ENCODE results near the gene ZNF25. TPM values are rescaled to one million over a fixed set of nuclear protein-coding genes. Genes with fewer than 3 reads are reported as not detected.

The ZNF25 gene
- total and polyA plus RNA-seq, 9 of the 15 experiments (the other 6 are each of a cell fraction or from before 2014, with no cell fraction given): 0.62 to 2.3 (median 1.6) TPM

- no peak for TF ChIP-seq RAD51 (IDR thresholded peaks at IDR 0.05; ENCODE audit: borderline replicate concordance, low read depth)
- TF ChIP-seq KDM2B (CRISPR knock-in tag; IDR thresholded peaks at IDR 0.05): 0 out of 2 replicates have a peak, but pooled peaks have one; percentile 29
- TF ChIP-seq ZNF518B (CRISPR knock-in tag; IDR thresholded peaks at IDR 0.05): no peak
- TF ChIP-seq JUND (IDR thresholded peaks at IDR 0.05; ENCODE audit: borderline replicate concordance, low read depth, low read length): peak; percentile 89
- peak; percentile 84; the same call in 1 of the 3 replicates for TF ChIP-seq JUND (tag; IDR thresholded peaks at IDR 0.05; ENCODE audit: borderline replicate concordance, low read depth, low read length)
- peak; percentile 84 for TF ChIP-seq SUPT5H (IDR thresholded peaks at IDR 0.05)
- TF ChIP-seq EWSR1 (IDR thresholded peaks at IDR 0.05; ENCODE audit: borderline replicate concordance, low read depth, partially characterized antibody): no peak
- TF ChIP-seq KLF13 (tag; IDR thresholded peaks at IDR 0.05; ENCODE audit: borderline replicate concordance, low read depth): no peak
- no peak for TF ChIP-seq ETS2 (tag; IDR thresholded peaks at IDR 0.05; ENCODE audit: borderline replicate concordance, poor library complexity, severe bottlenecking)
- no peak for TF ChIP-seq BDP1 (IDR thresholded peaks at IDR 0.05; ENCODE audit: insufficient read depth, insufficient read length)
- no peak for TF ChIP-seq NFRKB (IDR thresholded peaks at IDR 0.05; ENCODE audit: low read depth)
- TF ChIP-seq ATF7 (IDR thresholded peaks at IDR 0.05): peak; percentile 97
- no peak for TF ChIP-seq THRB (CRISPR knock-in tag; conservative IDR thresholded peaks at IDR 0.05)
- no peak for TF ChIP-seq ZNF347 (CRISPR knock-in tag; IDR thresholded peaks at IDR 0.05; ENCODE audit: low read depth)
- no peak for TF ChIP-seq ZNF76 (CRISPR knock-in tag; IDR thresholded peaks at IDR 0.05; ENCODE audit: borderline replicate concordance)
- TF ChIP-seq ZNF655 (CRISPR knock-in tag; IDR thresholded peaks at IDR 0.05): no peak
- TF ChIP-seq MCM3 (IDR thresholded peaks at IDR 0.05): no peak
- TF ChIP-seq U2AF2 (optimal IDR thresholded peaks at IDR 0.05; ENCODE audit: low read depth, low read length): no peak
- 0 out of 4 replicates have a peak, but pooled peaks of 1 of the 2 experiments have one; percentile 10 for TF ChIP-seq FOXK2 (conservative IDR thresholded peaks at IDR 0.05 in 1 of 2, IDR thresholded peaks at IDR 0.05 in 1 of 2; ENCODE audit: low read depth in 2 of 2)
- no peak for TF ChIP-seq BRF1 (IDR thresholded peaks at IDR 0.05; ENCODE audit: borderline replicate concordance, extremely low read depth, insufficient read length)
- TF ChIP-seq CXXC5 (CRISPR knock-in tag; IDR thresholded peaks at IDR 0.05): peak; percentile 75
Observed at GRCh38 chr10:37976091-37976879, at the start of gene ZNF25 (continued).

All from K562 (cell line).